CD14-positive monocyte (primary cell): ENCODE measurements around the gene IKBKE. TPM values are rescaled to one million over a fixed set of nuclear protein-coding genes. Genes with fewer than 3 reads are reported as not detected.

ENCODE experiments used
- DNase-seq, 3 donors: peaks; one replicate each; pipeline ENCODE4 v3.0.0-alpha.2; 2011 to 2022
- H2AFZ ChIP-seq: 2 replicates; pipeline ENCODE4 v1.6.0; 2012; ENCODE audit warnings: mild to moderate bottlenecking, low read depth, low read length, inconsistent platforms; ENCODE audit not compliant: insufficient read depth, poor library complexity, severe bottlenecking
- H3K27ac ChIP-seq, 2 donors: 1 replicate in 1 of 2; 2 replicates in 1 of 2; pipeline ENCODE4 v1.5.1; 2012 to 2013; ENCODE audit warnings: low read length in 2 of 2, control low read depth in 1 of 2, inconsistent platforms in 1 of 2, low read depth in 1 of 2, mild to moderate bottlenecking in 1 of 2
- H3K27me3 ChIP-seq, 2 donors: one replicate each; pipeline versions ENCODE4 v1.6.0 to v1.6.1; 2011 to 2013; ENCODE audit warnings: low read length in 2 of 2; ENCODE audit not compliant: control insufficient read depth in 2 of 2, insufficient read depth in 2 of 2
- H3K36me3 ChIP-seq, 2 donors: replicated peaks in 1 of 2; 1 replicate in 1 of 2; 2 replicates in 1 of 2; pipeline versions ENCODE4 v1.5.1 to v1.6.1; 2012 to 2013; ENCODE audit warnings: low read length in 2 of 2, control low read depth in 1 of 2, inconsistent platforms in 1 of 2, mild to moderate bottlenecking in 1 of 2; ENCODE audit not compliant: insufficient read depth in 2 of 2, control insufficient read depth in 1 of 2
- H3K4me1 ChIP-seq, 2 donors: 1 replicate in 1 of 2; 2 replicates in 1 of 2; pipeline versions ENCODE4 v1.5.1 to v1.6.1; 2012 to 2013; ENCODE audit warnings: low read length in 2 of 2, control low read depth in 1 of 2, inconsistent platforms in 1 of 2, mild to moderate bottlenecking in 1 of 2, moderate library complexity in 1 of 2; ENCODE audit not compliant: insufficient read depth in 2 of 2, control insufficient read depth in 1 of 2
- H3K4me2 ChIP-seq: replicated peaks from 2 replicates; pipeline ENCODE3; 2012; ENCODE audit warnings: low read length, moderate library complexity, mild to moderate bottlenecking; ENCODE audit not compliant: poor library complexity, severe bottlenecking; ENCODE audit errors: extremely low read depth
- H3K4me3 ChIP-seq, 3 experiments: fragments of 200-600 bp in 1 of 3; sonication (generic) in 1 of 3; replicated peaks in 1 of 3; 1 replicate in 2 of 3; 2 replicates in 1 of 3; pipeline ENCODE4 v1.5.1; 2011 to 2013; ENCODE audit warnings: low read length in 3 of 3, mild to moderate bottlenecking in 3 of 3, control low read depth in 2 of 3, low read depth in 2 of 3, inconsistent platforms in 1 of 3, moderate library complexity in 1 of 3
- H3K79me2 ChIP-seq: 2 replicates; pipeline ENCODE4 v1.6.0; 2012; ENCODE audit warnings: mild to moderate bottlenecking, control low read depth, inconsistent platforms, low read length, moderate library complexity; ENCODE audit not compliant: insufficient read depth
- H3K9ac ChIP-seq: 2 replicates; pipeline ENCODE4 v1.6.0; 2017; ENCODE audit warnings: low read length, mild to moderate bottlenecking; ENCODE audit not compliant: insufficient read depth, poor library complexity, severe bottlenecking
- H3K9me3 ChIP-seq, 2 donors: replicated peaks in 1 of 2; 1 replicate in 1 of 2; 2 replicates in 1 of 2; pipeline versions ENCODE4 v1.5.1 to v1.6.1; 2012 to 2013; ENCODE audit warnings: low read length in 2 of 2, control low read depth in 1 of 2; ENCODE audit not compliant: control insufficient read depth in 1 of 2, insufficient read depth in 1 of 2
- H4K20me1 ChIP-seq: 2 replicates; pipeline ENCODE4 v1.6.0; 2012; ENCODE audit warnings: mild to moderate bottlenecking, low read length, control low read depth, moderate library complexity; ENCODE audit not compliant: insufficient read depth
- H3K27ac Mint-ChIP-seq, 7 donors: one replicate each; pipeline ENCODE4 v1.8.0; 2020; ENCODE audit warnings: mild to moderate bottlenecking in 7 of 7, mixed read lengths in 7 of 7, moderate library complexity in 6 of 7, inconsistent platforms in 2 of 7
- H3K27me3 Mint-ChIP-seq, 3 donors: one replicate each; pipeline ENCODE4 v1.8.0; 2021 to 2022; ENCODE audit warnings: low read depth in 3 of 3, mild to moderate bottlenecking in 3 of 3, mixed read lengths in 3 of 3, moderate library complexity in 3 of 3, inconsistent platforms in 1 of 3
- H3K36me3 Mint-ChIP-seq, 2 donors: one replicate each; pipeline ENCODE4 v1.8.0; 2020; ENCODE audit warnings: mixed read lengths in 2 of 2, inconsistent platforms in 1 of 2, mild to moderate bottlenecking in 1 of 2
- H3K4me1 Mint-ChIP-seq: one replicate; pipeline ENCODE4 v1.8.0; 2020; ENCODE audit warnings: mild to moderate bottlenecking, mixed read lengths
- H3K4me3 Mint-ChIP-seq, 2 donors: one replicate each; pipeline ENCODE4 v1.8.0; 2020; ENCODE audit warnings: mild to moderate bottlenecking in 2 of 2, mixed read lengths in 2 of 2, moderate library complexity in 1 of 2
- H3K9me3 Mint-ChIP-seq, 7 donors: one replicate each; pipeline ENCODE4 v1.8.0; 2020 to 2022; ENCODE audit warnings: mixed read lengths in 7 of 7, mild to moderate bottlenecking in 6 of 7, moderate library complexity in 6 of 7, inconsistent platforms in 2 of 7
- WGBS: methylation state at CpG from one replicate; pipeline ENCODE4 v1.1.5; 2013; ENCODE audit warnings: missing lambda C conversion rate; ENCODE audit not compliant: insufficient coverage; 5-methylcytosine and 5-hydroxymethylcytosine counted together
- intact Hi-C, 2 donors: fragments of 100-400 bp; cut with micrococcal nuclease; formaldehyde crosslinking; loops; one replicate each; pipeline versions ENCODE4 v1.15.0 to v1.15.1; 2023
- polyA plus RNA-seq, 3 donors: library from polyadenylated mRNA; depleted of rRNA in 1 of 3; unstranded in 2 of 3; stranded (reverse) in 1 of 3; fragments of 300-500 nt in 2 of 3; fragments of >200 nt in 1 of 3; fragmentation: Illumina TruSeq in 2 of 3; gene quantifications; 1 replicate in 2 of 3; 2 replicates in 1 of 3; pipeline ENCODE4 v1.2.3, GENCODE V29; 2012 to 2021
- TF ChIP-seq, protein P1 (sequence below): fragments of 200-600 bp; IDR thresholded peaks from one replicate; pipeline ENCODE4 v1.8.0; 2022; ENCODE audit warnings: antibody characterized with exemption, mild to moderate bottlenecking

Gene IKBKE
- polyA plus RNA-seq, 3 donors, result 35.6 to 40.7 (median 37.6) TPM

DNA sequence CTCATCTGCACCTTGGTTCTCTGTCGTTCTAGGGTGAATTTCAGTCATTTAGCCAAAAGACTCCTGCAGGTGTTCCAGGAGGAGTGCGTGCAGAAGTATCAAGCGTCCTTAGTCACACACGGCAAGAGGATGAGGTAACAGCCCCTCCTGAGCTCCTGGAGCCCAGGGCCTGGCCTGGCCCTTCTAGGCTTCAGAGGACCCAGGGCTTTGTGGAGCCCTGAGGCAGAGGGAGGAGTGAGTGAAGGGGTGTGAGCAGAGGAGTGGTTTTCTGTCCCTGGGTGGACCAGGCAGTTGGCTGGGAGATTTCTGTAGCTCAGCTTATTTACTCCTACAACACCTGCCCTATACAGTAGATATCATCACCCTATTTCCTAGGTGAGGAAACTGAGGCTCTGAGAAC, 21.3 kb downstream of the IKBKE start:
- peak overlapping the region in 1 of 7 donors; percentile 87 for H3K27ac Mint-ChIP-seq
- peaks cover 0 to 3% (median 0%) of the 10 kb centered on the region in 3 donors for H3K27me3 Mint-ChIP-seq
- Histone ChIP-seq H4K20me1 (peaks cover 76% of the 10 kb centered on the region), H3K36me3 (peaks cover 81 to 95% of the 10 kb centered on the region in 2 donors), H3K4me2 (no peak overlapping the region), H3K27me3 (no peaks in the 10 kb centered on the region), H3K27ac (no peak overlapping the region), H3K9ac (no peak overlapping the region), H3K9me3 (no peaks in the 10 kb centered on the region), H3K4me1 (peaks cover 30 to 33% of the 10 kb centered on the region in 2 donors), H3K4me3 (no peak overlapping the region), H2AFZ (no peak overlapping the region), H3K79me2 (no peaks in the 10 kb centered on the region)
- H3K4me1 Mint-ChIP-seq, result peaks cover 35% of the 10 kb centered on the region
- no peak for DNase-seq
- no peak overlapping the region for H3K4me3 Mint-ChIP-seq
- no peaks in the 10 kb centered on the region for H3K9me3 Mint-ChIP-seq
- 82% methylated on average over 4 of the region's 4 CpGs for WGBS
- peaks cover 79 to 94% of the 10 kb centered on the region in 2 donors for H3K36me3 Mint-ChIP-seq
- intact Hi-C loops, result loop anchor here (5.0 kb wide), 2 partner anchors 41 to 91 kb away; no protein-coding TSS in a partner anchor
- TF ChIP-seq, protein P1, sequence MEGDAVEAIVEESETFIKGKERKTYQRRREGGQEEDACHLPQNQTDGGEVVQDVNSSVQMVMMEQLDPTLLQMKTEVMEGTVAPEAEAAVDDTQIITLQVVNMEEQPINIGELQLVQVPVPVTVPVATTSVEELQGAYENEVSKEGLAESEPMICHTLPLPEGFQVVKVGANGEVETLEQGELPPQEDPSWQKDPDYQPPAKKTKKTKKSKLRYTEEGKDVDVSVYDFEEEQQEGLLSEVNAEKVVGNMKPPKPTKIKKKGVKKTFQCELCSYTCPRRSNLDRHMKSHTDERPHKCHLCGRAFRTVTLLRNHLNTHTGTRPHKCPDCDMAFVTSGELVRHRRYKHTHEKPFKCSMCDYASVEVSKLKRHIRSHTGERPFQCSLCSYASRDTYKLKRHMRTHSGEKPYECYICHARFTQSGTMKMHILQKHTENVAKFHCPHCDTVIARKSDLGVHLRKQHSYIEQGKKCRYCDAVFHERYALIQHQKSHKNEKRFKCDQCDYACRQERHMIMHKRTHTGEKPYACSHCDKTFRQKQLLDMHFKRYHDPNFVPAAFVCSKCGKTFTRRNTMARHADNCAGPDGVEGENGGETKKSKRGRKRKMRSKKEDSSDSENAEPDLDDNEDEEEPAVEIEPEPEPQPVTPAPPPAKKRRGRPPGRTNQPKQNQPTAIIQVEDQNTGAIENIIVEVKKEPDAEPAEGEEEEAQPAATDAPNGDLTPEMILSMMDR, result no peak

DNA sequence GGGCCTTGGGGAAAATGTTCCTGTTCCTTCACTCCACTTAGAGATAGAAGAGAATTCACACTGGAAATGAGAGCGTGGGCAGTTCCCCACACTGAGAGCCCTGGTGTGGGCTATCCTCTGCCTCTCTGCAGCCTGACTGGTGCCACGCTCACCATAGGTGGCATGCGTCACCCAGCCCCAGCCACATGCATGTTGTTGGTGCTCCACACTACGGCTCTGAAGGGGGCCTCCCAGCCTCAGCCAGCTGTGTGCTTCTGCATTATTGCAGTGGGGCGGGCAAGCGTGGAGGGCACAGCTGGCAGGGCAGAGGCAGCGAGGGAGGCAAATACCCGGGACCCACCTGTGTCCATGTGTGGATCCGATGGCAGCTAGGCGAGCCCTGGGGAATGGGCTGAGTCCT, 22.3 kb downstream of the IKBKE start:
- Histone ChIP-seq H3K9ac (no peak overlapping the region), H3K36me3 (peaks cover 77 to 95% of the 10 kb centered on the region in 2 donors), H3K27me3 (no peaks in the 10 kb centered on the region), H3K9me3 (no peaks in the 10 kb centered on the region), H3K27ac (no peak overlapping the region), H3K4me3 (no peak overlapping the region), H2AFZ (no peak overlapping the region), H4K20me1 (peaks cover 75% of the 10 kb centered on the region), H3K4me2 (no peak overlapping the region), H3K79me2 (no peaks in the 10 kb centered on the region), H3K4me1 (peaks cover 22 to 27% of the 10 kb centered on the region in 2 donors)
- no peaks in the 10 kb centered on the region for H3K9me3 Mint-ChIP-seq
- DNase-seq, result no peak
- over 99% methylated on average over 10 of the region's 10 CpGs for WGBS
- intact Hi-C loops, result loop anchor here (5.0 kb wide), 2 partner anchors 40 to 90 kb away; no protein-coding TSS in a partner anchor
- H3K27ac Mint-ChIP-seq, result no peak overlapping the region
- no peak overlapping the region for H3K4me3 Mint-ChIP-seq
- peaks cover 31% of the 10 kb centered on the region for H3K4me1 Mint-ChIP-seq
- TF ChIP-seq, protein P1, result no peak
- H3K36me3 Mint-ChIP-seq, result peaks cover 82 to 95% of the 10 kb centered on the region in 2 donors
- peaks cover 0 to 3% (median 0%) of the 10 kb centered on the region in 3 donors for H3K27me3 Mint-ChIP-seq
